G401.6 (cell line): Measurements from ENCODE around the gene ZPBP.
"Not testable (repeated sequence)": the region's sequence is repeated elsewhere in the genome, so short reads cannot be mapped to it uniquely, and the experiment has no call there.

ENCODE experiments used
- FAIRE-seq: peaks from 2 replicates; lab custom pipeline; 2012; peaks lifted over from hg19 to GRCh38; lab: Jason Lieb, UNC

The ZPBP gene

GRCh38 chr7:50041165-50041564 lies 51.9 kb downstream of the ZPBP start:
- not testable (repeated sequence) for FAIRE-seq

GRCh38 chr7:50037086-50037485 lies 56.0 kb downstream of the ZPBP start:
- FAIRE-seq, result no peak

GRCh38 chr7:50022991-50023390 lies 70.1 kb downstream of the ZPBP start:
- no peak for FAIRE-seq

- no peak for FAIRE-seq
These were observed 70.6 kb downstream of the ZPBP start for GRCh38 chr7:50022451-50022850.

GRCh38 chr7:49995681-49996080 lies 97.4 kb downstream of the ZPBP start:
- no peak for FAIRE-seq

GRCh38 chr7:49986191-49986590 lies 106.9 kb downstream of the ZPBP start:
- FAIRE-seq, result no peak

GRCh38 chr7:49980465-49980864 lies 112.6 kb downstream of the ZPBP start:
- FAIRE-seq, result no peak

GRCh38 chr7:49976238-49976637 lies 116.8 kb downstream of the ZPBP start:
- FAIRE-seq, result no peak

GRCh38 chr7:49974035-49974434 lies 119.0 kb downstream of the ZPBP start:
- no peak for FAIRE-seq

GRCh38 chr7:49937608-49938007 lies 155.4 kb downstream of the ZPBP start:
- FAIRE-seq, result no peak

- no peak for FAIRE-seq
These were observed 161.4 kb downstream of the ZPBP start for GRCh38 chr7:49931627-49932026.

- FAIRE-seq, result no peak
These were observed 164.3 kb downstream of the ZPBP start for GRCh38 chr7:49928787-49929186.

- no peak for FAIRE-seq
These were observed 165.4 kb downstream of the ZPBP start for GRCh38 chr7:49927631-49928030.

- FAIRE-seq, result no peak
These were observed 166.3 kb downstream of the ZPBP start for GRCh38 chr7:49926720-49927119.

- no peak for FAIRE-seq
These were observed 181.1 kb downstream of the ZPBP start for GRCh38 chr7:49911909-49912308.

- no peak for FAIRE-seq
These were observed 198.5 kb downstream of the ZPBP start for GRCh38 chr7:49894543-49894942.

- no peak for FAIRE-seq
These were observed 199.9 kb downstream of the ZPBP start for GRCh38 chr7:49893131-49893530.

GRCh38 chr7:49892481-49892880 lies 200.6 kb downstream of the ZPBP start:
- no peak for FAIRE-seq
